A549 (cell line): ENCODE results near the gene SH3PXD2A. TPM values are rescaled to one million over a fixed set of nuclear protein-coding genes. Genes with fewer than 3 reads are reported as not detected.

ENCODE experiments used
- ATAC-seq, 2 experiments: fragments of 200-7000 bp in 1 of 2; fragments of >200 bp in 1 of 2; cut with Nextera tagmentation in 1 of 2; cut with Tn5 transposase in 1 of 2; 3 replicates each; pipeline versions ENCODE4 v1.8.0 to v1.9.1; 2018 to 2020; ENCODE audit warnings: mild to moderate bottlenecking in 1 of 2, moderate library complexity in 1 of 2
- CTCF ChIA-PET: fragments of 300-600 bp; sonication (Branson Sonifier 250); formaldehyde crosslinking; extraction: SDS; loops from one replicate; lab custom pipeline; 2021; ENCODE audit warnings: antibody characterized with exemption, inconsistent platforms; lab: Yijun Ruan, JAX
- POLR2A ChIA-PET: fragments of 350-600 bp; formaldehyde crosslinking; extraction: SDS; loops from one replicate; lab custom pipeline; 2021; ENCODE audit warnings: antibody characterized with exemption, inconsistent platforms; lab: Yijun Ruan, JAX
- DNase-seq, 2 experiments: peaks; one replicate each; pipeline versions ENCODE4 v3.0.0 to v3.0.0-alpha.2; 2011 to 2016; ENCODE audit warnings: low read depth in 1 of 2, low spot score in 1 of 2
- FAIRE-seq: peaks from 2 replicates; lab custom pipeline; 2011; peaks lifted over from hg19 to GRCh38; lab: Jason Lieb, UNC
- H3K27ac ChIP-seq, 2 experiments: fragments of >200 bp; sonication (Bioruptor Twin); formaldehyde crosslinking; 3 replicates each; pipeline ENCODE4 v1.5.1; 2016 to 2017
- H3K4me1 ChIP-seq: fragments of >200 bp; sonication (Bioruptor Twin); formaldehyde crosslinking; 3 replicates; pipeline ENCODE4 v1.6.1; 2016
- H3K4me2 ChIP-seq: fragments of >200 bp; sonication (Bioruptor Twin); formaldehyde crosslinking; 3 replicates; pipeline ENCODE4 v1.6.1; 2016
- H3K4me3 ChIP-seq: fragments of >200 bp; sonication (Bioruptor Twin); formaldehyde crosslinking; 3 replicates; pipeline ENCODE4 v1.5.1; 2016
- H3K9me3 ChIP-seq: fragments of >200 bp; sonication (Bioruptor Twin); formaldehyde crosslinking; 3 replicates; pipeline ENCODE4 v1.6.1; 2016
- CEBPB ChIP-seq, 2 experiments: fragments of >200 bp in 1 of 2; sonication (Bioruptor Twin) in 1 of 2; formaldehyde crosslinking in 1 of 2; IDR thresholded peaks; 2 replicates each; pipeline ENCODE4 v1.6.1; 2012 to 2016
- CHD2 ChIP-seq: fragments of 150-350 bp; IDR thresholded peaks from 2 replicates; pipeline ENCODE4 v1.6.1; 2014; ENCODE audit warnings: low read length; ENCODE audit not compliant: partially characterized antibody
- EHF ChIP-seq: fragments of 250-450 bp; sonication (Bioruptor Pico); IDR thresholded peaks from 2 replicates; pipeline ENCODE4 v1.5.0; 2020; ENCODE audit warnings: mild to moderate bottlenecking
- EHMT2 ChIP-seq: fragments of 200-600 bp; sonication (generic); IDR thresholded peaks from 2 replicates; pipeline ENCODE4 v1.6.1; 2016; ENCODE audit warnings: antibody characterized with exemption, low read depth, mild to moderate bottlenecking, moderate library complexity
- EP300 ChIP-seq, 2 experiments: fragments of >200 bp; sonication (Bioruptor Twin); formaldehyde crosslinking; IDR thresholded peaks; 2 replicates in 1 of 2; 3 replicates in 1 of 2; pipeline ENCODE4 v1.6.1; 2016 to 2017
- FOSB ChIP-seq: fragments of 250-450 bp; sonication (Bioruptor Pico); IDR thresholded peaks from 2 replicates; pipeline ENCODE4 v1.5.0; 2020; ENCODE audit warnings: mild to moderate bottlenecking, moderate library complexity
- FOSL2 ChIP-seq, 2 experiments: fragments of 450-650 bp in 1 of 2; fragments of >200 bp in 1 of 2; sonication (Bioruptor Twin) in 1 of 2; formaldehyde crosslinking; IDR thresholded peaks; 2 replicates each; pipeline versions ENCODE4 v1.5.0 to v1.6.1; 2016 to 2020; ENCODE audit warnings: mild to moderate bottlenecking in 1 of 2, moderate library complexity in 1 of 2
- FOXS1 ChIP-seq: fragments of 250-450 bp; sonication (Bioruptor Pico); IDR thresholded peaks from 2 replicates; pipeline ENCODE4 v1.5.0; 2020; ENCODE audit warnings: mild to moderate bottlenecking, moderate library complexity
- GATA3 ChIP-seq: IDR thresholded peaks from 2 replicates; pipeline ENCODE4 v1.6.1; 2012; ENCODE audit warnings: borderline replicate concordance
- HES2 ChIP-seq: fragments of >200 bp; sonication (Bioruptor Twin); formaldehyde crosslinking; IDR thresholded peaks from 2 replicates; pipeline ENCODE4 v1.6.1; 2016
- HOXB5 ChIP-seq: fragments of 250-450 bp; sonication (Bioruptor Pico); IDR thresholded peaks from 2 replicates; pipeline ENCODE4 v1.5.0; 2020; ENCODE audit warnings: mild to moderate bottlenecking, moderate library complexity
- JUN ChIP-seq, 2 experiments: fragments of >200 bp; sonication (Bioruptor Twin); formaldehyde crosslinking; IDR thresholded peaks; 2 replicates in 1 of 2; 3 replicates in 1 of 2; pipeline ENCODE4 v1.6.1; 2016 to 2017
- KDM1A ChIP-seq: fragments of 200-600 bp; sonication (generic); IDR thresholded peaks from 2 replicates; pipeline ENCODE4 v1.6.1; 2016; ENCODE audit warnings: low read depth, mild to moderate bottlenecking
- MAX ChIP-seq: IDR thresholded peaks from 2 replicates; pipeline ENCODE4 v1.6.1; 2012
- MAZ ChIP-seq: fragments of 150-350 bp; IDR thresholded peaks from 2 replicates; pipeline ENCODE4 v1.6.1; 2014; ENCODE audit warnings: antibody characterized with exemption, low read depth, low read length, borderline replicate concordance
- NFE2L2 ChIP-seq: fragments of 150-350 bp; conservative IDR thresholded peaks from 2 replicates; pipeline ENCODE4 v1.6.1; 2014; ENCODE audit warnings: low read length
- NPAS2 ChIP-seq: fragments of 250-450 bp; sonication (Bioruptor Pico); IDR thresholded peaks from 2 replicates; pipeline ENCODE4 v1.8.0; 2022; ENCODE audit warnings: mild to moderate bottlenecking, moderate library complexity, borderline replicate concordance
- NR3C1 ChIP-seq: fragments of >200 bp; sonication (Bioruptor Twin); formaldehyde crosslinking; IDR thresholded peaks from 3 replicates; pipeline ENCODE4 v1.6.1; 2017
- PHF8 ChIP-seq: fragments of 200-600 bp; sonication (generic); IDR thresholded peaks from 2 replicates; pipeline ENCODE4 v1.6.1; 2016; ENCODE audit warnings: low read depth, mild to moderate bottlenecking, antibody characterized with exemption, moderate library complexity, borderline replicate concordance
- RAD21 ChIP-seq, 2 experiments: fragments of >200 bp in 1 of 2; sonication (Bioruptor Twin) in 1 of 2; formaldehyde crosslinking in 1 of 2; IDR thresholded peaks in 1 of 2; conservative IDR thresholded peaks in 1 of 2; 2 replicates in 1 of 2; 3 replicates in 1 of 2; pipeline ENCODE4 v1.6.1; 2012 to 2018; ENCODE audit warnings: inconsistent platforms in 1 of 2
- RARB ChIP-seq: fragments of 250-450 bp; sonication (Bioruptor Pico); IDR thresholded peaks from 2 replicates; pipeline ENCODE4 v1.8.0; 2021; ENCODE audit warnings: mild to moderate bottlenecking, moderate library complexity
- RCOR1 ChIP-seq: fragments of 150-350 bp; IDR thresholded peaks from 2 replicates; pipeline ENCODE4 v1.6.1; 2014; ENCODE audit warnings: antibody characterized with exemption, low read length, low read depth
- RNF2 ChIP-seq: fragments of 200-600 bp; sonication (generic); IDR thresholded peaks from 2 replicates; pipeline ENCODE4 v1.6.1; 2016; ENCODE audit warnings: low read depth, mild to moderate bottlenecking, antibody characterized with exemption, moderate library complexity, borderline replicate concordance
- TFCP2L1 ChIP-seq: fragments of 250-450 bp; sonication (Bioruptor Pico); IDR thresholded peaks from 2 replicates; pipeline ENCODE4 v1.5.0; 2021; ENCODE audit warnings: mild to moderate bottlenecking
- TP53 ChIP-seq: fragments of 250-450 bp; sonication (Bioruptor Pico); IDR thresholded peaks from 2 replicates; pipeline ENCODE4 v1.5.0; 2021; ENCODE audit warnings: mild to moderate bottlenecking, moderate library complexity
- ZC3H11A ChIP-seq: fragments of 450-650 bp; IDR thresholded peaks from 2 replicates; pipeline ENCODE4 v1.6.1; 2014; ENCODE audit warnings: antibody characterized with exemption, mild to moderate bottlenecking
- ZNF302 ChIP-seq: fragments of 250-450 bp; sonication (Bioruptor Pico); IDR thresholded peaks from 2 replicates; pipeline ENCODE4 v1.9.0; 2021; ENCODE audit warnings: inconsistent platforms, mild to moderate bottlenecking, moderate library complexity
- ZSCAN20 ChIP-seq: fragments of 250-450 bp; sonication (Bioruptor Pico); IDR thresholded peaks from 2 replicates; pipeline ENCODE4 v1.8.0; 2022; ENCODE audit warnings: mild to moderate bottlenecking, moderate library complexity
- WGBS: methylation state at CpG from one replicate; pipeline ENCODE4 v1.1.6; 2017; ENCODE audit errors: missing lambda C conversion rate; 5-methylcytosine and 5-hydroxymethylcytosine counted together
- polyA plus RNA-seq, 4 experiments: library from polyadenylated mRNA; depleted of rRNA in 3 of 4; stranded (reverse); fragments of >200 nt; fragmentation: RNase III in 1 of 4; extraction: RNeasy Plus Mini Kit Qiagen cat#74134 plus additional on column Dnase treatment in 1 of 4; gene quantifications; 2 replicates in 3 of 4; 3 replicates in 1 of 4; pipeline ENCODE4 v1.2.3, GENCODE V29; 2011 to 2017

SH3PXD2A gene
- polyA plus RNA-seq, 2 of the 4 experiments (the other 2 are of a cell fraction), result 2.4 to 3.9 TPM

- Histone ChIP-seq H3K4me1 (peaks cover 5% of the 10 kb centered on the region), H3K4me2 (no peak overlapping the region), H3K4me3 (no peak overlapping the region), H3K9me3 (no peaks in the 10 kb centered on the region), H3K27ac (no peak overlapping the region)
- DNase-seq (no peak), ATAC-seq (no peak), FAIRE-seq (no peak)
- CTCF ChIA-PET, result interaction anchor here (0.7 to 18.9 kb wide), 7 partner anchors 10 to 285 kb away, joined by 3 to 265 read pairs (median 3); no protein-coding TSS in a partner anchor
- WGBS, result 95% methylated on average over 9 of the region's 16 CpGs
- TF ChIP-seq ZNF302 (CRISPR knock-in tag), result no peak
- TF ChIP-seq ZC3H11A, result no peak
- no peak for TF ChIP-seq RNF2
- TF ChIP-seq GATA3, result no peak
- TF ChIP-seq TFCP2L1 (CRISPR knock-in tag), result no peak
- TF ChIP-seq HOXB5 (CRISPR knock-in tag), result no peak
- no peak for TF ChIP-seq CHD2
- TF ChIP-seq RAD21 (conservative IDR thresholded peaks at IDR 0.05 in 1 of 2, IDR thresholded peaks at IDR 0.05 in 1 of 2), result no peak
- TF ChIP-seq ZSCAN20 (CRISPR knock-in tag), result no peak
- no peak for TF ChIP-seq RARB (CRISPR knock-in tag)
- TF ChIP-seq MAX, result no peak
- no peak for TF ChIP-seq KDM1A
- no peak for TF ChIP-seq HES2
- TF ChIP-seq RCOR1, result no peak
- no peak for TF ChIP-seq PHF8
- TF ChIP-seq NPAS2 (CRISPR knock-in tag), result no peak
- no peak for TF ChIP-seq FOSB (CRISPR knock-in tag)
- no peak for TF ChIP-seq EHMT2
- TF ChIP-seq NFE2L2, result no peak
- POLR2A ChIA-PET, result no interaction called here
Measured at GRCh38 chr10:103602852-103603155, 252.6 kb downstream of the SH3PXD2A start.

DNA sequence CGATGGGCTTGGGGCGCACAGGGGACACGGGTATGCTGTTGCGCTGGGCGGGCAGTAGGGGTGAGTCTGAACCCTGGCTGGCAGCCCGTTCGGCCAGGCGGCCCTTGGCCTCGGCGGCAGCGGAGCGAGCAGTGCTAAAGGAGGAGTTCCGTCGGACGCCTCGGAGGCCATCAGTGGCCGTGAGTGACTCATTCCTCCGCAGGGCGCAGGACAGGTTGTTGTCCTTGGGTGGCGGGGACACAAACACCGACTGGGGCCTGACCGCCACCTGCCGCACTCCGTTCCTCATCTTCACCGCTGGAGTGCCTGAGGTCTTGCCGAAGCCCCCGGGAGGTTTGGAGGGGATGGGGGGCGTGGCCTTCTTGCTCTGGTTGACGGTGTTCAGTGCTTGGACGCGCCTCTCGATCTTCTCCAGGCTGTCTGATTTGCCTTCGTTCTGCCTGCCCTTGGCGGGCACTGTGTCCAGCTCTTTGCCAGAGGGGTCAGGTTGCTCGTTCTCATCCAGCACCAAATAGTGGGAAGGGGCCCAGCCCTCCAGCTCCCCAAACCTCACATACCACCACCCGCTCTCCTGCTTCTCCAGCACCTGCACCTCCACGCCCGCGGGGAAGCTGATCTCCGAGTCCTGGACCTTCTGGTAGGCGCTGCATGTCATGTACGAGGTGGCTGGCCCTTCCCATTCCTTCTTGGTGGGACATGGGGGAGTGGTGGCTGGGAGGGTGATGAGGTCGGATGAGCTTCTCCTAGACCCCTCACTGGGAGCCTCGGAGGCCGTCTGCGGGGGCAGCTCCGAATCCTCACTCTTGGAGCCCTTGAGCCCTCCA lies 253.1 kb downstream of the SH3PXD2A start:
- POLR2A ChIA-PET, result no interaction called here
- 92% methylated on average over 23 of the region's 47 CpGs for WGBS

DNA sequence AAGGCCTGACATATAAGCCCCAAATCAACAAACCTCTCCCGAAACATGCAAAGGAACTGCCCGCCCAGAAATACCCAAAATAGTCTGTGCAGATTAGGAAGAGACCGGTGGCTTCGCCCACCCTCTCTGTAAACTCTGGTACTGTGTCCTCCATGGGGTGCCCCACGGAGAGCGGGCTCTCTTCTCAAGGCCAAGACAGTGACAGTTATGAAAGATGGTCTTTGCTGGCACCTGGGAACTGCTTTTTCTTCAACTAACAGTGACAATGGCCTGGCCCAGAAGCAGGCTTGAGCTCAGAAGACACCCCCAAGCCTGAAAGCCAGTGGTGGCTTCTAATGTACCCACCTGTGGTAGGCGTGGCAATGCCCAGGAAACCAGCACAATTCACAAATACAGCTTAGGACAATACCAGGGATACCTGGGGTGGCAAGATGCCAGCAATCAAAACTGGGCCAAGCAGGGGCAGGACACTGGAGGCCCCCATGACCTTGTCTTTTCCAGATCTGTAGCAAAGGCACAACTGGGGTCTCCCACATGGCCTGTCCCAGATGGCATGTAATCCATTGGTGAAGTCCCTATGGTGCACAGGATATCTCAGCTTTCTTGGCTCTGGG lies 254.3 kb downstream of the SH3PXD2A start:
- Histone ChIP-seq H3K27ac (no peak overlapping the region), H3K4me3 (no peak overlapping the region), H3K4me2 (no peak overlapping the region), H3K9me3 (no peaks in the 10 kb centered on the region), H3K4me1 (peaks cover 5% of the 10 kb centered on the region)
- FAIRE-seq, result no peak
- no peak for DNase-seq
- ChIA-PET POLR2A (no interaction called here), CTCF (interaction anchor here (0.6 to 18.9 kb wide), 3 partner anchors 55 to 285 kb away, joined by 3 to 265 read pairs (median 3); no protein-coding TSS in a partner anchor)
- 67% methylated on average over 7 of the region's 7 CpGs for WGBS
- no peak for TF ChIP-seq MAX
- no peak for TF ChIP-seq EHMT2
- TF ChIP-seq ZC3H11A, result no peak
- TF ChIP-seq ZSCAN20 (CRISPR knock-in tag), result no peak
- no peak for TF ChIP-seq CEBPB (IDR thresholded peaks at IDR 0.05)
- TF ChIP-seq EP300 (IDR thresholded peaks at IDR 0.05), result no peak
- TF ChIP-seq EHF (CRISPR knock-in tag), result no peak
- no peak for TF ChIP-seq JUN (IDR thresholded peaks at IDR 0.05)
- no peak for TF ChIP-seq FOSL2 (IDR thresholded peaks at IDR 0.05)
- no peak for TF ChIP-seq FOSL2 (CRISPR knock-in tag; IDR thresholded peaks at IDR 0.05)
- no peak for TF ChIP-seq NFE2L2
- no peak for TF ChIP-seq HOXB5 (CRISPR knock-in tag)
- TF ChIP-seq NR3C1, result no peak
- no peak for TF ChIP-seq FOXS1
- TF ChIP-seq MAZ, result no peak
- no peak for TF ChIP-seq TP53 (CRISPR knock-in tag)
- no peak for ATAC-seq

More for the DNA sequence above, 253.1 kb downstream of the SH3PXD2A start:
- FAIRE-seq (no peak), ATAC-seq (no peak), DNase-seq (no peak)
- CTCF ChIA-PET, result interaction anchor here (0.6 to 18.9 kb wide), 8 partner anchors 10 to 286 kb away, joined by 3 to 265 read pairs (median 3); no protein-coding TSS in a partner anchor
- Histone ChIP-seq H3K4me2 (no peak overlapping the region), H3K27ac (no peak overlapping the region), H3K4me1 (peaks cover 5% of the 10 kb centered on the region), H3K9me3 (no peaks in the 10 kb centered on the region), H3K4me3 (no peak overlapping the region)
- TF ChIP-seq GATA3 (no peak), NPAS2 (CRISPR knock-in tag) (no peak)
